ENCODE data around the gene LMO1.

DNA sequence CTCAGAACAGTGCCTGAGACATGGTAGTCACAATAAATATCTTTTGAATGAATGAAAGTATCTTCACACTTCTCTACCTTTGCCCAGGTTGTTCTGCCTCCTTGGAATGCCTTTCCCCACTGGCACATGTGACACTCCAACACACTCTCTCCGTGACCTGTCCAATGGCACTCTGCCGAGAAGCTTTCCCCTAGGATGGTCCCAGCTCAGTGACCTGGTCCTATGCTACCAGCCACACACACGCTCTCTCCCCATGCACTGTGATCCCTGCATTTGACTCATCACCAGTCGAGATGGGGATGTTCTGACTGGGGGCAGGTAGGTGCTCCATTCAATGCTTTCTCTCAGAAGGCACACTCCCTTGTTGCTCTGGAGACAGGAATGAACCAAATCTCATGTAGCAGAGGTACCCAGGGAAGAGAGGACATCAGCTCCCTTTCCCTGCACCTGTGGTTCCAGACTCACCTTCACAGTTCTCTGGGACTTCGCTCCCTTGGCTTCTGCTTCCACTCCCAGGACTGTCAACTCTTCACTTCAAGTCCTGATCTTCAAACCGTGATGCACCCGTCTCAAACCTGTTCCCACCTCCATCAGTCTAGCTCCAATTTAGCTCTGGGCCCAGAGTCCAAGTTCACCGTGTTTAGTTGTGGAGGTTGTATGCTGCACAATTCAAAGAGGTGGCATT, 30.7 kb upstream of the LMO1 start:
- TF ChIP-seq CTCF (conservative IDR thresholded peaks at IDR 0.05) (no peak), ZFX (IDR thresholded peaks at IDR 0.05) (no peak)

All from C4-2B (cell line).